Choroid plexus epithelial cell (primary cell): Measurements from ENCODE around the gene MYO10.
"Not testable (repeated sequence)": the region's sequence is repeated elsewhere in the genome, so short reads cannot be mapped to it uniquely, and the experiment has no call there.

Experiments
- DNase-seq: peaks from one replicate; pipeline ENCODE4 v3.0.0-alpha.2; 2010; ENCODE audit warnings: low read depth
- H3K4me3 ChIP-seq: 2 replicates; pipeline ENCODE4 v1.5.1; 2011; ENCODE audit warnings: low read depth, mild to moderate bottlenecking, control low read depth, low read length, moderate library complexity
- CTCF ChIP-seq: conservative IDR thresholded peaks from 2 replicates; pipeline ENCODE4 v1.5.1; 2011; ENCODE audit warnings: low read depth, mild to moderate bottlenecking, control low read depth, inconsistent platforms, low read length, moderate library complexity

MYO10 gene

GRCh38 chr5:16849181-16849580 is 86.9 kb downstream of the MYO10 start:
- TF ChIP-seq CTCF: no peak
- no peak for DNase-seq
- H3K4me3 ChIP-seq: no peak overlapping the region

- no peak overlapping the region for H3K4me3 ChIP-seq
- no peak for DNase-seq
- TF ChIP-seq CTCF: no peak
Observed at GRCh38 chr5:16844952-16845351, 91.1 kb downstream of the MYO10 start.

GRCh38 chr5:16842896-16843295 is 93.2 kb downstream of the MYO10 start:
- no peak for TF ChIP-seq CTCF
- no peak overlapping the region for H3K4me3 ChIP-seq
- DNase-seq: no peak

- no peak for TF ChIP-seq CTCF
- H3K4me3 ChIP-seq: no peak overlapping the region
Observed at GRCh38 chr5:16841416-16841815, 94.7 kb downstream of the MYO10 start.

GRCh38 chr5:16837305-16837704 is 98.8 kb downstream of the MYO10 start:
- no peak overlapping the region for H3K4me3 ChIP-seq
- TF ChIP-seq CTCF: no peak
- no peak for DNase-seq

More at GRCh38 chr5:16841416-16841815, 94.7 kb downstream of the MYO10 start:
- DNase-seq: no peak

- no peak overlapping the region for H3K4me3 ChIP-seq
- TF ChIP-seq CTCF: no peak
- no peak for DNase-seq
Observed at GRCh38 chr5:16834029-16834428, 102.1 kb downstream of the MYO10 start.

GRCh38 chr5:16831326-16831725 is 104.8 kb downstream of the MYO10 start:
- H3K4me3 ChIP-seq, DNase-seq: not testable (repeated sequence)

- no peak for TF ChIP-seq CTCF
- no peak overlapping the region for H3K4me3 ChIP-seq
- DNase-seq: no peak
Observed at GRCh38 chr5:16827755-16828154, 108.3 kb downstream of the MYO10 start.
